NT2/D1 (cell line): ENCODE measurements around the gene OGFR.

Experiments used
- DNase-seq: peaks from one replicate; pipeline ENCODE4 v3.0.0-alpha.2; 2011; ENCODE audit warnings: low read depth, low spot score
- H3K27me3 ChIP-seq: 2 replicates; pipeline ENCODE4 v1.6.0; 2011; ENCODE audit warnings: mild to moderate bottlenecking; ENCODE audit not compliant: insufficient read length, insufficient read depth
- H3K36me3 ChIP-seq: 2 replicates; pipeline ENCODE4 v1.6.1; 2011; ENCODE audit warnings: mild to moderate bottlenecking, low read length, mixed read lengths; ENCODE audit not compliant: insufficient read depth, insufficient read length
- H3K4me1 ChIP-seq: 2 replicates; pipeline ENCODE4 v1.5.1; 2011; ENCODE audit not compliant: insufficient read depth, insufficient read length
- H3K4me3 ChIP-seq: 2 replicates; pipeline ENCODE4 v1.5.1; 2011; ENCODE audit warnings: low read depth; ENCODE audit not compliant: insufficient read length
- H3K9ac ChIP-seq: 2 replicates; pipeline ENCODE4 v1.6.0; 2011; ENCODE audit warnings: low read depth; ENCODE audit not compliant: insufficient read length
- H3K9me3 ChIP-seq: 2 replicates; pipeline ENCODE4 v1.5.1; 2011; ENCODE audit warnings: mild to moderate bottlenecking, low read length; ENCODE audit not compliant: insufficient read depth
- SUZ12 ChIP-seq: IDR thresholded peaks from 2 replicates; pipeline ENCODE4 v1.6.1; 2011; ENCODE audit not compliant: insufficient read length, insufficient read depth; ENCODE audit errors: extremely low read depth
- YY1 ChIP-seq: IDR thresholded peaks from 2 replicates; pipeline ENCODE4 v1.6.1; 2011; ENCODE audit not compliant: insufficient read length, insufficient read depth
- ZNF274 ChIP-seq: IDR thresholded peaks from 2 replicates; pipeline ENCODE4 v1.6.1; 2011; ENCODE audit warnings: mild to moderate bottlenecking, low read depth, low read length

OGFR gene

DNA sequence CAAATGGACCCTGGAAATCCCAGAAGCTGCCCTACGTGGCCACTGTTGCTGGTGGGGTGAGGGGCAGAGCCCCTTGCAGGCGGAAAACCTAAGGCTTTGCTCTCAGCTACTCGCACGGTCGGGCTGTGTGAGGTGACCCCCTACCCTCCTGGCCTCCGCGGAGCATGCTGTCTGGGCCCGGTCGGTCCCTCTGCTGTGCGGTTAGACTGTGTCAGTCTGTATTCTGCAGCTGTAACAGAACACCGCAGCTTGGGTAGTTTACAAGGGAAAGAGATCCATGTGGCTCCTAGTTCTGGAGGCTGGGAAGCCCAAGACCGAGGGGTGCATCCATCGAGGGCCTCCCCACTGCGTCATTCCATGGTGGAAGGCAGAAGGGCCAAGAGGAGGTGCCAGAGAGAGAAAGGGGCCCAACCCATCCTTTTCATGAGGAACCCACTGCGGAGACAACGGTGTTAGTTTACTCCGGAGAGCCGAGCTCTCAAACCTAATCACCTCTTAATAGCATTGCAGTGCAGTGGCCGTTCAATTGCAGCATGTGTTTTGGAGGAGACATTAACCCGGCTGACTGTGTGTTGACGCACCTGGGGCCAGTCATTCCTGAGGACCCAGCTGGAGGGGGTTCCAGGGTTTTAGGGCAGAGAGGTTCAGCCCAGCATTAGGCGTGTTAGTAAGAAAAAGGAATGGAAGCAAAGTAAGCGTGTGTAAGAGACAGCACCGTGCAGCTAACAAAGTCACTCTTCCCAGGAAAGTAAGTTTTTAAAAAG, 30.5 kb downstream of the OGFR start:
- H3K4me1 ChIP-seq, result peaks cover 25% of the 10 kb centered on the region
- no peak overlapping the region for H3K9ac ChIP-seq
- DNase-seq, result no peak
- no peaks in the 10 kb centered on the region for H3K27me3 ChIP-seq
- TF ChIP-seq YY1 (no peak), SUZ12 (no peak), ZNF274 (no peak)
- peaks cover 87% of the 10 kb centered on the region for H3K36me3 ChIP-seq
- H3K4me3 ChIP-seq, result no peak overlapping the region
- H3K9me3 ChIP-seq, result no peaks in the 10 kb centered on the region

GRCh38 chr20:62835931-62836861, 31.6 kb downstream of the OGFR start:
- H3K27me3 ChIP-seq, result no peaks in the 10 kb centered on the region
- no peak overlapping the region for H3K9ac ChIP-seq
- no peak for DNase-seq
- H3K9me3 ChIP-seq, result no peaks in the 10 kb centered on the region
- peaks cover 88% of the 10 kb centered on the region for H3K36me3 ChIP-seq
- peaks cover 17% of the 10 kb centered on the region for H3K4me1 ChIP-seq
- no peak overlapping the region for H3K4me3 ChIP-seq
- TF ChIP-seq YY1 (no peak), SUZ12 (no peak), ZNF274 (no peak)

GRCh38 chr20:62836967-62837490, 32.4 kb downstream of the OGFR start:
- Histone ChIP-seq H3K9me3 (no peaks in the 10 kb centered on the region), H3K4me3 (no peak overlapping the region), H3K9ac (no peak overlapping the region), H3K36me3 (peaks cover 86% of the 10 kb centered on the region), H3K4me1 (peaks cover 12% of the 10 kb centered on the region), H3K27me3 (no peaks in the 10 kb centered on the region)
- no peak for DNase-seq
- TF ChIP-seq YY1, result no peak
- no peak for TF ChIP-seq ZNF274
- TF ChIP-seq SUZ12, result no peak

DNA sequence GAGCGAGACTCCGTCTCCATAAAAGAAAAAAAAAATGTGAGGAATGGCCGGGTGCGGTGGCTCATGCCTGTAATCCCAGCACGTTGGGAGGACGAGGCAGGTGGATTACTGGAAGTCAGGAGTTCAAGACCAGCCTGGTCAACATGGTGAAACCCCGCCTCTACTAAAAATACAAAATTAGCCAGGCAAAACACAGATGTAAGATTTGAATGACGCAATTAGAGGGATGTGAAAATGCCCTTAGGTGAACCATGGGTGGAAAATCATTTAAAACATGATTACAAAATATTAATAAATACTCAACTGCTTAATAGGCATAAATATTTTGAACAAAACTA, 33.1 kb downstream of the OGFR start:
- no peak overlapping the region for H3K4me3 ChIP-seq
- DNase-seq, result no peak
- no peak for TF ChIP-seq SUZ12
- no peak for TF ChIP-seq ZNF274
- TF ChIP-seq YY1, result no peak
- H3K4me1 ChIP-seq, result peaks cover 7% of the 10 kb centered on the region
- H3K27me3 ChIP-seq, result no peaks in the 10 kb centered on the region
- H3K9ac ChIP-seq, result no peak overlapping the region
- peaks cover 80% of the 10 kb centered on the region for H3K36me3 ChIP-seq
- H3K9me3 ChIP-seq, result no peaks in the 10 kb centered on the region

DNA sequence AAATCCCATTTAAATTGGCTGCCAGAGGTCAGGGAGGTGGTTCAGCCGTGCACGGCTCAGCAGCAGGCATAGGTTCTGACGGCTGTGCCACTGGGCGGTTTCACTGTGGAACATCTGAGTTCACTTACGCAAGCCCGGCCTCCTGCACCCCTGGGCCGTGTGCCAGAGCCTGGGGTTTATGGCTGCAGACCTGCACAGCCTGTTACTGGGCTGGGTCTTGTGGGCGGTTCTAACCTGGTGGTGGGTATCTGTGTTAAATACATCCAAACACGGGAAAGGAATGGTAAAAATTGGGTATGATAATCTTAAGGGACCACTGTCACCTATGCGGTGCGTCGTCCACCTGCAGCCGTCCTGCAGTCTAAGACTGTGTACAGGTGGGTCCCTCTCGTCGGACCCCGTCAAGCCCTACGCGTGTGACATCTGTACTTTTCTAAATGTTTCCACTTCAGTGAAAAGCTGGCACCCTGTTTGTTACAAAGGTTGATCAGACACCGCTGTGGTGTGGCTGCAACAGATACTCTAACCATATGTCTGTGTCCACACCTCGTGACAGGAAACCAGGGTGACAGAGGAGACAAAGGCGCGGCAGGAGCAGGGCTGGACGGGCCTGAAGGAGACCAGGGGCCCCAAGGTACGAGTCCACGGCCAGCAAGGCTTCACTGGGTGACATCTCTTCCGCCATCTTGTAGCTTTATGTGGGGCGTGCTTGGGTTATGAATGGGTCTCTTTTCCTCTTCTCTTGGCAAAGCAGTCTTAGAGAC, 33.7 kb downstream of the OGFR start:
- no peak for DNase-seq
- peaks cover 2% of the 10 kb centered on the region for H3K4me1 ChIP-seq
- no peaks in the 10 kb centered on the region for H3K9me3 ChIP-seq
- H3K27me3 ChIP-seq, result no peaks in the 10 kb centered on the region
- no peak overlapping the region for H3K9ac ChIP-seq
- H3K36me3 ChIP-seq, result peaks cover 75% of the 10 kb centered on the region
- TF ChIP-seq ZNF274 (no peak), SUZ12 (no peak), YY1 (no peak)
- no peak overlapping the region for H3K4me3 ChIP-seq

GRCh38 chr20:62839261-62839660, 34.6 kb downstream of the OGFR start:
- no peak overlapping the region for H3K9ac ChIP-seq
- H3K9me3 ChIP-seq, result peaks cover 2% of the 10 kb centered on the region; the same call in 1 of the 2 replicates
- peaks cover 72% of the 10 kb centered on the region for H3K36me3 ChIP-seq
- TF ChIP-seq YY1, result no peak
- TF ChIP-seq ZNF274, result no peak
- no peak for TF ChIP-seq SUZ12
- H3K4me3 ChIP-seq, result no peak overlapping the region
- H3K4me1 ChIP-seq, result peaks cover 2% of the 10 kb centered on the region
- DNase-seq, result no peak
- no peaks in the 10 kb centered on the region for H3K27me3 ChIP-seq

- H3K9me3 ChIP-seq, result peaks cover 3% of the 10 kb centered on the region; the same call in 1 of the 2 replicates
- peaks cover 68% of the 10 kb centered on the region for H3K36me3 ChIP-seq
- no peak overlapping the region for H3K9ac ChIP-seq
- TF ChIP-seq SUZ12 (no peak), ZNF274 (no peak), YY1 (no peak)
- H3K27me3 ChIP-seq, result no peaks in the 10 kb centered on the region
- peaks cover 2% of the 10 kb centered on the region for H3K4me1 ChIP-seq
- no peak for DNase-seq
- no peak overlapping the region for H3K4me3 ChIP-seq
Measured at GRCh38 chr20:62839816-62840215, 35.2 kb downstream of the OGFR start.
